GM19328 (cell line): ENCODE measurements around the gene GALR1.
A peak's percentile ranks its signal among the peaks of the same experiment; 100 is the strongest.
"Not testable (repeated sequence)": the region's sequence is repeated elsewhere in the genome, so short reads cannot be mapped to it uniquely, and the experiment has no call there.

Experiments
- ATAC-seq: cut with Tn5 transposase; IDR thresholded peaks from one replicate; pipeline ENCODE4 v1.9.1; 2021; ENCODE audit warnings: mild to moderate bottlenecking, moderate library complexity; ENCODE audit not compliant: unreplicated experiment

Gene GALR1, protein sequence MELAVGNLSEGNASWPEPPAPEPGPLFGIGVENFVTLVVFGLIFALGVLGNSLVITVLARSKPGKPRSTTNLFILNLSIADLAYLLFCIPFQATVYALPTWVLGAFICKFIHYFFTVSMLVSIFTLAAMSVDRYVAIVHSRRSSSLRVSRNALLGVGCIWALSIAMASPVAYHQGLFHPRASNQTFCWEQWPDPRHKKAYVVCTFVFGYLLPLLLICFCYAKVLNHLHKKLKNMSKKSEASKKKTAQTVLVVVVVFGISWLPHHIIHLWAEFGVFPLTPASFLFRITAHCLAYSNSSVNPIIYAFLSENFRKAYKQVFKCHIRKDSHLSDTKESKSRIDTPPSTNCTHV

DNA sequence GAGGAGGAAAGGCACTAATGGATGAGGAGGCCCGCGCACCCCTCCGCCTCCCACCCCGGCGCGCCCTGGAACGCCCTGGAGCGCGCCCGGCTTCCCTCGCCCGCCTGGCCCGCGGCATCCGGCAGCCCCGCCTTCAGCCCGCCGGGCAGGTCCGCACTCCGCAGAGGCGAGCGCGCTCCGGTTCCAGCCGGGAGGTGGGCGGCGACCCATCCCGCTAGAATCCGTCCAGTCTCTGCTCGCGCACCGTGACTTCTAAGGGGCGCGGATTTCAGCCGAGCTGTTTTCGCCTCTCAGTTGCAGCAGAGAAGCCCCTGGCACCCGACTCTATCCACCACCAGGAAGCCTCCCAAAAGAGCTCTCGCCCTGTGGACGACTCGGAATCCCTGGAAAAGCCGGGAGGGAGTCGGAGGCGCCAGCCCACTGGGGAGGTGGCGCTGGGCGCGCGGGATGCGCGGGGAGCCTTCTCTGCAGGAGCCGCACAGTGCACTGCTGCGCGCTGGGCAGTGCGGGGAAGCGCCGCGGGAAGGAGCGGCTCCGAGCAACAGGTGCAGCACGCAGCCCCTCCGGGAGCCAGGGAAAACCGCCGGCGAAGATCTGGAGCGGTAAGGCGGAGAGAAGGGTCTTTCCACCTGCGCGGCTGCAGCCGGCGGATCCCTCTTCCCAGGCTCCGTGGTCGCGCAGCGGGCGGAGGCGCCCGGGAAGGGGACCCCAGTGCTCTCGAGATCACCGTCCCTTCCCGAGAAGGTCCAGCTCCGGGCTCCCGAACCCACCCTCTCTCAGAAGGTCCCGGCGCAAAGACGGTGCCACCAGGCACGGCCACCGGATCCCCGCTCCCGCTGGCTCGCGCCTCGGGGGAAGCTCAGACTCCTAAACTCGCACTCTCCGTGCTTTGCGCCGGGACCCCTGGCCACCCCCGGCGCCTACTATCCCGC lies at the start of gene GALR1:
GALR1 (plus strand) TSS at position 280 of the 932 bp plus-strand sequence. CDS start 701 bp downstream, outside the sequence.
- ATAC-seq = no peak

DNA sequence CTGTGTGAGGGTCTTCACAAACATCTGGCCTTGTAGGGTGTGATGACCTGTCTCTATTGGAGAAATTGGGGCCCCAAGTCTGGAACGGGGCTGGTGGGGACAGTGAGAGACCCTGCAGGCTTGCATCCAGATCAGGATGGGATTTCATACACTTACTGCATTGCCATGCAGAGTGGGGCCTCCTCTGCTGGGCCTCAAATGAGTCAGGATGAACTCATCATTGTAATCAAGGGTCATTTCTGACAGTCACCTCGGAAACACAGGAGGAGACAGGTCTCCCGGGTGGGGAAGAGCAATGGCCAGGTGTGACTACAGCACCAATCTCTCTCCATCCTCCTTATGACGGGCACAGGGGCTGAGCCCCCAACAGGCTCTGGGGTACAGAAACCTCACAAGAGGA lies 48.1 kb upstream of the GALR1 start:
- ATAC-seq = no peak

DNA sequence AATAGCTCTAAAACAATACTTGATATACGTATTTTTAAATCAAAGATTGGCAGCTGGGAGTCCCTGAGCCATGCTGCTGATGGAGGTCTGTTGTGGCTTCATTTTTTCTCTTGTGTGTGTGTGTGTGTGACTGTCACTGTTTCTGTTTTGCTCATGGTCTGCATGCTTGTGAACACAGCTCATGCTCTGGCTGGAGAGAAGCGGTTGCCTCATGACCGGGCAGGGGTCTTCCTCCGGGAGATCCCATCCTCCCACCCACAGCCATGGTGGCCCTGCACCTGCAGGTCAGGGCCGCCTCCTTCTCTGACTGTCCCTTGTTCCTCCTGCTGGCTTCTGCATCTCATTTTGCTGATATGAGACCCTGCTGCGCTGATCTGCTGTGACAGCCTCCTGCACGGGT lies 47.3 kb upstream of the GALR1 start:
- no peak for ATAC-seq

DNA sequence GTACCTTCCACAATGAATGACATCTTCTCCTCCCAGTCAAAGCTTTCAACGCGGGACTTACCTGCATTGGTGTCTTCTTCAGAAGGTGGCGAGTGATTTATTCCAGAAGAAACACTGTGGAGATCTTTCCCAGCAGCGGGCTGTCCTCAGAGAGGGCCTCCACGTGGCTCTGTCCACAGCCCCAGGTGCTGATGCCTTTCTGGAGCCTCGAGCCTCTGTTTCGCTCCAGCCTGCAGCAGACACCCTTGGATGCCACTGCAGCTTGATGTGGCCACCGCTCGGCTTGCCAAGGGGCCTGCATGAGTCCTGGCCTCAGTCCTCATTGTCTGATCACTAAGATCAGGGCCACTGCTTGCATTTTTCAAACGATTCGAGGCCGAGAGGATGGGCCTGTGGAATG lies 46.6 kb upstream of the GALR1 start:
- no peak for ATAC-seq

DNA sequence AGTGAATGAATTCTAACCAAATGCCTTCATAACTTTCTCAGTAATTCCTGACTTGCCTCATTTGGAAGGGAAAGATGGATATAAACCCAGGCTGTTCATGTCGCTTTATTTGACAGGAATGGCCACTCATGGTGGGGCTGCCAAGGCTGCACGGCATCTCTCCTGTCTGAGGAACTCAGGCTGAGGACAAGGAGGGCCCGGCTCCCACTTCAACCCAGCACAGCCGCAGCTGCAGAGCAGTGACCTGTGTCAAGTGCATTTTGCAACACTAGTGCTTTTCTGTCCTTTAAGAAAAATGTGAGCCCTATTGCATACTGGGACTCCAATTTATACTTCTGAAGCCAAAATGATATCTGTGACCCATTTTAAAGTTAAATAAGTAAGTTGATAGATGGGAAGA lies 45.8 kb upstream of the GALR1 start:
- no peak for ATAC-seq

DNA sequence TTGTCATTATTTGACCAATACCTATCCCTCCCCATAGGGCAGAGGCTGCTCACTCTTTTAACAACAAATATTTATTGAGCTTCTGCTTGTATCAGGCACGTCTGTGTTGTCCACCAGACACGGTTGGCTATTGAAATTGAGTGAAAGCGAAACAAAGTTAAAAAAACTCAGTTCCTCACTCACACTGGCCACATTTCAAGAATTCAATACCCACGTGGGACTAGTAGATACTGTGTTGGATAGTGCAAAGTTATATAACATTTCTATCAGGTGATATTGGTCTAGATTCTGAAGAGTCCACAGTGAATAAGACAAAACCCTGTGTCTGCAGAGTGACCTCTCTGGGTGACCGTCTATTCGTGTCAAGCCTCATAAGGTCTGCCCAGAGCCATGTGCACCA lies 43.9 kb upstream of the GALR1 start:
- ATAC-seq = no peak

DNA sequence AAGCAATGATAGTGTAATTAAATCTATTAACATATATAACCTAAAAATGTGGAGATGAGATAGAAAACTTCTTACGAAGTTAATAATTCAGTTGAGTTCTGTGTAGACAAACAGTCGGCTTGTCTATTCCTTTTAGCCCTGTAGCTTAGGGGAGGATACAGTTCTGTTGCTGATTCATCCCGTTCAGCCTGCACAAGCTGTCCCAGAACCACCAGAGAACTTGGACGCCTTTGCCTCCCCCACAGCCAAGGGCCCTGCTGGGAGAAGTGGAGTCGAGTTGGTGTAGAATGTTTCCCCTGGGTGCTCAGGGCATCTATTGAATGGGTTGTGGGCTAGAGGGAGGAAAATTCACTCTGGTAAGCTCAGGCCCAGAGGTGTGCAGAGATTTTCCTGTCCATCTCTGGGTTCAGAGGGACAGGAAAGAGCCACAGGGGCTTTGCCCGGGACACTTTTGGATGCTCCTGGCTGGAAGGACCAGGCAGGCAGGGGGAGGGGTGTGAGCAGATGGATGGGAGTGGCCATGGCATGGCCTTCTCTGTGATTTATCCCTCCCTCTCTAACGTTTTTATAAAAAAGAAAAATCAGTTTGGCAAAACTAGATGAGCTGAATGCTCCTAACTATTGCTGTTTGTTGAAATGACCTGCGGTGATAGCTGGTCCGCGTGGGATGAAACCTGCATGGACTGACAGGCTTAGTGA lies 42.8 kb upstream of the GALR1 start:
- no peak for ATAC-seq

DNA sequence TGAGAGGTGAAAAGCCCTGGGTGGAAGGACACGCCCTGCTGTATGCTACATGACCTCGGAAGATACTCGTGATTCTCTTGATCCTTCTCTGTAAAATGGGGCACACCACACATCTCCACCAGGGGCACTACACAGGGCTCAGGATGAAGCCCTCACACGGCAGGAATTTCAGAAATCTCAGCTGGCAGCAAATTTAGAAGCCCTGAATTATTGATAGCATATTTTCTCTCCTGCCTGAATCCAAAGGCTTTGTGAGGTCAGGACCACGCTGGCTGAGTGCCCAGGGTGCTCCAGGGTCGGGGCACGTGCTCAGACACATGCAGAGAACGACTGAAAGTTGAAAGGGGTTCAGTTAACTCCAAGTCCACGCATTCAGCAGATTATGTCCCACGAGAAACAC lies 42.1 kb upstream of the GALR1 start:
- ATAC-seq = no peak

DNA sequence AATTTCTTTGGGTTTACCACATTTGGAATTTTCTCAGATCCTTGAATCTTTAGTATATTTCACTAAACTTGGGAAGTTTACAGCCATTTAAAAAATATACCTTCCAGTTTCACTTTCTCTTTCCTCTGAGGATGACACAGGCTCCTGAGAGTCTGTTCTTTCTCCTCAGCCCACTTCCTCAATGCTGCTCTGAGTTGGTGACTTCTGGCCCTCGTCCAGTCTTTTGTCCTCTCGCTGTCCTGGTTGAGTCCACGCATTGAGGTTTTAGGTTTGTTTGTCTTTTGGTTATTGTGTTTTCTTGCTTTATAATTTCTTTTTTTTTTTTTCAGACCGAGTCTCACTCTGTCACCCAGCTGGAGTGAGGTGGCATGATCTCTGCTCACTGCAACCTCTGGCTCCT lies 40.7 kb upstream of the GALR1 start:
- ATAC-seq = peak; percentile 52

DNA sequence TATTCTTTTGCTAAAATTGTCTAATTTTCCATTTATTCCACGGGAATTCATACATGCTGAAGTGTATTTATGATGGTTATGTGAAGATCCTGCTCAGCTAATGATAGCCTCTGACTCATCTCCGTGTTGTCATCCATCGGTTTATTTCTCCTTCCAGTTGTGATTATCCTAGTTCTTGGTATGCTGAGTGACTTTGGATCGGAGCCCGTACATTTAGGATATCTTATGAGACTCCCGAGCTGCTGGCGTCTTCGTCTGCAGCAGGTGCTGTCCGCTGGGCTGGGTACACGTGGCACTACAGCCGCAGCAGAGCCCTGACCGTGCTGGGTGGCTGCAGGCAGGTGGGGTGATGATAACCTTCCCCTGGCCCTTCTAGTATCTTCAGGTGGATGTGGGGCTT lies 40.1 kb upstream of the GALR1 start:
- no peak for ATAC-seq

DNA sequence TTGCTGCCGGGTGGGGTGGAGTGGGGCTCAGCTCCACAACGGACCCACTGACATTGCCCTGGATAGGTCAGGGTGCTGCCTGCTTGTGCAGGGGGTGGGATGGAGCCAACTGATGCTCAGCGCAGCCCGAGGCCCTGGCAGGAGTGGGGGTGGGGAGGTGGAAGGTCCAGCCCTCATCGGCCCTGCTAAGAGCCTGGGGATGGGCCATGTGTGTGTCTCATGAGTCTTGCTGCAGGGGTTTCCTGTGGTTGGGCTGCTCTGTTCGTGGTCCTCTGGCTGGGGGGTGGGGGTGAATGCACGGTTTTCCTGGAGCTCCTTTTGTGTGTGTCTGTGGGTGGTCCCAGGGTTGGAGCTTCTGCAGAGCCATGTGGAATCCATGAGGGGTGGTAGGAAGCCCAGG lies 39.4 kb upstream of the GALR1 start:
- no peak for ATAC-seq

DNA sequence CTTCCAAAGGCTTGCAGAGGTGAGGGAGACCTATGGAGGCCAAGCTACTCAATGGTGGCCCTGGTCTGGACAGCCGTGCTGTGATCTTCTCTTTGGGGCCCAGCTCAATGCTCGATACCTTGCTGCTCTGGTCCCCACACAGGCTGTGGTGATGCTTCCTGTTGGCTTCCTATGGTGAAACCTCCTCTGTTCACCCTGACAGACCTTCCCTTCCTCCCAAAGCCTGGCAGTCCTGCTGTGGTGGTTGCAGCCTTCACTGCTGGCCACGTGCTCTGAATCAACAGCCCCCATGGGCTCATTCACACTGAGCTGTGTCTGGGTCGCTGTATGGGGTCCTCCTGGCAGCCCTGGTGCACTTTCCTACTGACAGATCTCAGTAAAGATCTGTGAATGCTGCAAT lies 31.0 kb upstream of the GALR1 start:
- ATAC-seq = no peak

DNA sequence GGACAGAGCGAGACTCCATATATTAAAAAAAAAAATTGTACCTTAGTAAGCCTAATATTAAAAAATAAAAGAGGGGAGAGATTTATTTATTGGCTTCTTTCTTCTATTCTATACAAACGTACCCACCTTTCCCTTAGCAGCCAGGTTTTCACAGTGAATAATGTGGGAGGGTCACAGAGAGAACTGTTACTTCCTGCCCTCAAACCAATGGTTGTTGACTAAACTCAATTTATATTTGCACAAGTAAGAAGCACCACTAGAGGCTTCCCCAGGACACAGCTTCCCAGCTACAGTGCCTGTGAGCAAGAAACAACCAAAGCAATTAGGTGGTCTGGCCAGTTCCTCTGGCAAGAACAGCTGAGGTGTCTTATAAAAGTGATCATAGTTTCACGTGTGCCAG lies 28.9 kb upstream of the GALR1 start:
- ATAC-seq = no peak

DNA sequence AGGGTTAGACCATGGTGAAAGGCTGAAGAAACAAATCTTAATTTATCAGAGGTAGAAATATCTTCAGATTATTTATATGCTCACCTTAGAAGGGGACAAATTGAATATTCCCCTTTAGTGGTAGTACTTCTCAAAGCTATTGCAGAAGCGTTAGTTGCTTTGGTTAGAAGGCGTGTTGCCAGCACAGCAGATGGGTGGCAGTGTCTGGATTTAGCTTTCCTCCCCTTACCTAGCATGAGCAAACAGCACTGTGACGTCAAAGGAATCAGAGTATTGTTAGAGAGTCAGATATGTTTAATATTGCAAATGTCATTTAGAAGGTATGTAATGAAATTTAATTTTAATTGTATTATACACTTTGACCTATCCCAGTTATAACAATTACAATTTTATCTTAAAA lies 27.2 kb upstream of the GALR1 start:
- ATAC-seq = no peak

DNA sequence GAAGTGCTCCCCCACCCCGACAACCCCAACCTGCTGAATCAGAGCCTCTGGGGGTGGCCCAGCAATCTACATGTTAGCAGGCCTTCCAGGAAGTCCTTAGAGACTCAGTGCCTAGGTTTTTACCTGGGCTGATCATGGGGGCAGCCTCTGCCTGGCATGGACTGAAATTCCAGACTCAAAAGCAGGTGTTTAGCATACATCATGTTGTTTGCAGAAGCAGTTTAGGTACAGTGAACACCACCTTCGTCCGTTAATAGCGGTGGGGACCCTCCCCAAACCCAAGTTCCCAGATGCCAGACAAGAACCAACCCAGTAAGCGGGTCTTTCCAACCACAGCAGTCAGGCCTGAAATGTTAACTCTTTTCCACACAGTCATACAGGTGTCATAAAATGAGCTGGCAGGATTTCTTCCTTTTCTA lies 26.4 kb upstream of the GALR1 start:
- no peak for ATAC-seq

DNA sequence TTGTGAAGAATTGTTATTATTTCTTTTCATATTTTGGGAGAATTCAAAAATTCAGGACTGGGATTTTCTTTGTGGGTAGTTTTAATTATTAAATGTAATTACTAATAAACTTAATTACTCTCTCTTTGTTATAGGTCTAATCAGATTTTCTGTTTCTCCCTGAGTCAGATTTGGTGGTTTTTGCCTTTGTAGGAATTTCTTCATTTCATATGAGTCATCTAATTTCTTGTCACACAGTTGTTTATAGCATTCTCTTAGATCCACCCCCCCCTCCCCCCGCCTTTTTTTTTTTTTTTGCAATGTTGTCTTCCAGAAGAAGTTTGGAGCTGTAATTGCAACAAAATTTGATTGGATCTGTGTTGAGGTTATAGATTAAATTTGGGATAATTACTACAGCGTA lies 26.0 kb upstream of the GALR1 start:
- no peak for ATAC-seq

DNA sequence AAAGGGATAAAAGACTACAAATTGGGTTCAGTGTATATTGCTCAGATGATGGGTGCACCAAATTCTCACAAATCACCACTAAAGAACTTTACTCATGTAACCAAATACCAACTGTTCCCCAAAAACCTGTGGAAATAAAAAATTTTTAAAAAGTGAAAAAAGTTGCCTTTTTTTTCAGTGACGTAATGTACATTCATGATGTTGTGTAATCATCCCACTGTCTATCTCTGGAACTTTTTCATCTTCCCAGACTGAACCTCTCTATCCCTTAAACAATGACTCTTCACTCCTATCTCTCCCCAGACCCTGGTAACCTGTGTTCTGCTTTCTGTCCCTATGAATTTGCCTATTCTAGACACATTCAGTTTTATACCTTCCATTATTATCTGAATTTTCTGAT lies 19.0 kb upstream of the GALR1 start:
- ATAC-seq = no peak

DNA sequence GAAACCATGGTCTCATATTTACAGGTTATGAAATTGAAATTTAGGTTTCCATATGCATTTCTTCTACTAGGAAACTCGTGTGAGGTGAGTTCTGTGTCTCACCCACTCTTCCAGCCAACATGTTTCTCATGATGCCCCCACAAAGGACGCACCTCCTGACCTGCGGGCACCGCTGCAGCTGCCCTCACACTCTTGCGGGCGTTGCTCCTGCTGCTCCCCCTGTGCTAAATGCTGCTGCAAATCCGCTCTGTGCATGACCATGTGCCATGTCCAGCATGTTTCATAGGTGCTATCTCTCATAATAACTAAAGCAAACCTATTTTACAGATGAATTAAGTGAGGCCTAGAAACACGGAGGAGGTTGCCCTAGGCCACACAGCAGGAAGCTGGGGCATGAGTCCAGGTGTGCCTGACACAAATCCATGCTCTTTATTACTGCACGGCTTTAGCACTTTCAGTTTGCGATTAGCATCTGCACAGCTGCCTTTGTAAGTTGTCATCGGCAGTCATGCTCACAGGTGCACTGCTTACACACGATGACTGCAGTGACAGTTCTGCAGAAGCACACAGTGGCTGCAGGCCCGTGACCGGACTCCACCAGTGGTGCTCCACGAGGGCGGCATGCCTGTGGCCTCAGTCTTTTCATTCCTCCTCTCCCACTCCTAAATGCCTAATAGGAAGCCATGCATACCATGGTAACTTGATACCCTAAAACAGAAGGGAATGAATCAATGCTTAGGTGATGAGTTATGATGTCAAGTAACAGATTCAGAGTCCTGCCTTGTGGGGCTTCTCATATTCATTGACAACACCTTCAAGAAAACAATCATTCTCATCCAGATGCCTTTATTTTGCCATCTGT lies 14.9 kb upstream of the GALR1 start:
- ATAC-seq = no peak

DNA sequence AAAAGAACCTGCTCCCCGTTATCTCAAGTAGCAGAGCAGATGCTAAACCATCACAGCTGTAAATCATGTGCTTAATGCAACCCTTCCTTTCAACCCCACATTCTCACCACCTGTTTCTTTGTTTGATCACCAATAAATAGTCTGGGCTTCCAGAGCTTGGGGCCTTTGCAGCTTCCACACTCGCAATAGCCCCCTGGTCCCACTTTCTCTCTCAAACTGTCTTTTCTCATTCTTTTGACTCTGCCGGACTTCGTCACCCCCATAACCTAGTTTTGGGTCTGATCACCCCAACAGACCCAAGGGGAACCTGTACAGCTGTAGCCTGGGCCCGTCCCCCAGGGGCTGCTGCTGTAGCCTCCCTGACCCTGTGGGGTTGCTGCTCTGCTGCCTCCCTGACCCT lies 10.4 kb upstream of the GALR1 start:
- not testable (repeated sequence) for ATAC-seq

DNA sequence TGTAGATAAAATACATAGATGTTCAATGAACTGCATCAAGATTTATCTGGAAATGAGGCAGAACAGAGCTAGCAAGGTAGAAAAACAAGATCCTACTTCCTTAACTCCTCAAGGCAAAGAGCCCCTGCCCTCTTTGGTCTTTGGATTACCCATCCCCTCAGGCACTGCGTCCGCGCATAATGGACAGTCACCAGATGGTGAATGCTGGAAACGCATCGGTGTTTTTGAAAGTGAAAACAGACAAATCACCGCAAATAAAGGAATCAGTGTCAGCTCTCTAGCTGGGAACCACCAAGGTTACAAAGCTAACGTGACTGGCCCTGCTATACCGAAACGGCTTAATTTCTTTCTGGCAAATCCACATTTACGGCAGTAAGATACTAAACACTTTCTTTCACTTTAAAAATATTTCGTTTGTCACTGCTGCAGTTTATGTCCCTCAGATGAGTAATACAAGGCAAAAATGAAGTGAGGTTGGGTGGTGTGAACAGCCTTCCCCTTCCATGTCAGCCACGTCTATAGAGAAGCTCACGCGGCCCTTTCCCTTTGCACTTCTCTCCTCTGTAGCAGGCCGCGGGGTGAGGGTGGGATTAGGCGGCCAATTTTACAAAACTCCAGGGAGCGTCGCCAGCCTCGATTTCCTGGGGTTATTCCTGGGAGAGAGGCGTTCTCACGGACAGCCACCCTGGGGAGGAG lies 627 bp upstream of the GALR1 start:
- ATAC-seq = no peak
